Measurements from ENCODE around the gene MRGPRX4.

The MRGPRX4 gene

GRCh38 chr11:18144243-18144642 lies 28.4 kb upstream of the MRGPRX4 start:
- Histone ChIP-seq H3K36me3 (replicated peaks) (no peaks in the 10 kb centered on the region), H3K27ac (no peak overlapping the region), H3K4me3 (ENCODE audit: low read depth, low read length) (no peak overlapping the region), H3K27me3 (replicated peaks) (no peaks in the 10 kb centered on the region)
- in situ Hi-C loops (cut with HindIII; ENCODE audit: low pct_ligation_motif_present, low sequenced_read_pairs) = no loop called here
- DNase-seq = peak; percentile 5
- no peak for TF ChIP-seq CTCF (IDR thresholded peaks at IDR 0.05; ENCODE audit: low read depth, low read length, missing control alignments)

- TF ChIP-seq CTCF (IDR thresholded peaks at IDR 0.05; ENCODE audit: low read depth, low read length, missing control alignments) = peak; percentile 28
- no peaks in the 10 kb centered on the region for H3K36me3 ChIP-seq (replicated peaks)
- in situ Hi-C loops (cut with HindIII; ENCODE audit: low pct_ligation_motif_present, low sequenced_read_pairs) = no loop called here
- H3K27me3 ChIP-seq (replicated peaks) = no peaks in the 10 kb centered on the region
- H3K4me3 ChIP-seq (ENCODE audit: low read depth, low read length) = no peak overlapping the region
- H3K27ac ChIP-seq = no peak overlapping the region
- DNase-seq = no peak
Observed at GRCh38 chr11:18145025-18145424, 27.6 kb upstream of the MRGPRX4 start.

- Histone ChIP-seq H3K27me3 (replicated peaks) (no peaks in the 10 kb centered on the region), H3K27ac (no peak overlapping the region), H3K36me3 (replicated peaks) (no peaks in the 10 kb centered on the region), H3K4me3 (ENCODE audit: low read depth, low read length) (no peak overlapping the region)
- no peak for DNase-seq
- in situ Hi-C loops (cut with HindIII; ENCODE audit: low pct_ligation_motif_present, low sequenced_read_pairs) = no loop called here
- TF ChIP-seq CTCF (IDR thresholded peaks at IDR 0.05; ENCODE audit: low read depth, low read length, missing control alignments) = no peak
Observed at GRCh38 chr11:18145837-18146236, 26.8 kb upstream of the MRGPRX4 start.

GRCh38 chr11:18151581-18151980 lies 21.1 kb upstream of the MRGPRX4 start:
- Histone ChIP-seq H3K27me3 (replicated peaks) (no peaks in the 10 kb centered on the region), H3K4me3 (ENCODE audit: low read depth, low read length) (no peak overlapping the region), H3K27ac (no peak overlapping the region), H3K36me3 (replicated peaks) (no peaks in the 10 kb centered on the region)
- no peak for TF ChIP-seq CTCF (IDR thresholded peaks at IDR 0.05; ENCODE audit: low read depth, low read length, missing control alignments)
- in situ Hi-C loops (cut with HindIII; ENCODE audit: low pct_ligation_motif_present, low sequenced_read_pairs) = no loop called here
- no peak for DNase-seq

- Histone ChIP-seq H3K27me3 (replicated peaks) (no peaks in the 10 kb centered on the region), H3K4me3 (ENCODE audit: low read depth, low read length) (no peak overlapping the region), H3K27ac (no peak overlapping the region), H3K36me3 (replicated peaks) (no peaks in the 10 kb centered on the region)
- in situ Hi-C loops (cut with HindIII; ENCODE audit: low pct_ligation_motif_present, low sequenced_read_pairs) = no loop called here
- TF ChIP-seq CTCF (IDR thresholded peaks at IDR 0.05; ENCODE audit: low read depth, low read length, missing control alignments) = no peak
- DNase-seq = no peak
Observed at GRCh38 chr11:18168372-18168771, 4.3 kb upstream of the MRGPRX4 start.

- DNase-seq = peak; percentile 12
- no peak overlapping the region for H3K27ac ChIP-seq
- in situ Hi-C loops (cut with HindIII; ENCODE audit: low pct_ligation_motif_present, low sequenced_read_pairs) = no loop called here
- no peaks in the 10 kb centered on the region for H3K36me3 ChIP-seq (replicated peaks)
- no peaks in the 10 kb centered on the region for H3K27me3 ChIP-seq (replicated peaks)
- peak; percentile 74 for TF ChIP-seq CTCF (IDR thresholded peaks at IDR 0.05; ENCODE audit: low read depth, low read length, missing control alignments)
- H3K4me3 ChIP-seq (ENCODE audit: low read depth, low read length) = no peak overlapping the region
Observed at GRCh38 chr11:18171377-18172000, 1.1 kb upstream of the MRGPRX4 start.
